ENCODE data around the gene WDR62. TPM values are rescaled to one million over a fixed set of nuclear protein-coding genes. Genes with fewer than 3 reads are reported as not detected.

Gene WDR62
- total RNA-seq, 4 donors from 2014 or later = 0.17 to 0.62 (median 0.29) TPM

DNA sequence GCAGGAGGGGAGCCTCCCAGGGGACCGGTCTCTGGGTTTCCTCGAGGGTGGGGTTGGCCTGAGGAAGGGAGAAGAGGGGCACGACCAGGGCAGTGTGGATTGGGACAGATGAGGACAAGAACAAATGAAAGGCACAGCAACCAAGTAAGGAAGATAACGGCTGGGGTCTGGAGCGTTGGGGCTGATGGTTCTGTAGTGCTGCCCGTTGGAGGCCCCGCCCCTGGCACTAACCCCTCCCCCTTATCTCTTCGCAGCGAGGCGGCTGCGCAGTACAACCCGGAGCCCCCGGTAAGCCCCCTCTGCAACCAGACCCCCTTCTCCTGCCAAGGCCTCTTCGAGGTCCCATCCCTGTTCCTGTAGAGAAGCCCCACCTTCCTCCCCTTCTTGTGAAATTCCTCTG lies 87.3 kb downstream of the WDR62 start:
- no peaks in the 10 kb centered on the region for H3K9me3 ChIP-seq
- ATAC-seq = no peak
- TF ChIP-seq, protein P1, sequence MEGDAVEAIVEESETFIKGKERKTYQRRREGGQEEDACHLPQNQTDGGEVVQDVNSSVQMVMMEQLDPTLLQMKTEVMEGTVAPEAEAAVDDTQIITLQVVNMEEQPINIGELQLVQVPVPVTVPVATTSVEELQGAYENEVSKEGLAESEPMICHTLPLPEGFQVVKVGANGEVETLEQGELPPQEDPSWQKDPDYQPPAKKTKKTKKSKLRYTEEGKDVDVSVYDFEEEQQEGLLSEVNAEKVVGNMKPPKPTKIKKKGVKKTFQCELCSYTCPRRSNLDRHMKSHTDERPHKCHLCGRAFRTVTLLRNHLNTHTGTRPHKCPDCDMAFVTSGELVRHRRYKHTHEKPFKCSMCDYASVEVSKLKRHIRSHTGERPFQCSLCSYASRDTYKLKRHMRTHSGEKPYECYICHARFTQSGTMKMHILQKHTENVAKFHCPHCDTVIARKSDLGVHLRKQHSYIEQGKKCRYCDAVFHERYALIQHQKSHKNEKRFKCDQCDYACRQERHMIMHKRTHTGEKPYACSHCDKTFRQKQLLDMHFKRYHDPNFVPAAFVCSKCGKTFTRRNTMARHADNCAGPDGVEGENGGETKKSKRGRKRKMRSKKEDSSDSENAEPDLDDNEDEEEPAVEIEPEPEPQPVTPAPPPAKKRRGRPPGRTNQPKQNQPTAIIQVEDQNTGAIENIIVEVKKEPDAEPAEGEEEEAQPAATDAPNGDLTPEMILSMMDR (IDR thresholded peaks at IDR 0.05) = no peak
- TF ChIP-seq POLR2A (IDR thresholded peaks at IDR 0.05) (no peak), EP300 (IDR thresholded peaks at IDR 0.05) (no peak), POLR2AphosphoS5 (IDR thresholded peaks at IDR 0.05) (no peak)
- H3K36me3 ChIP-seq = peaks cover 0 to 55% of the 10 kb centered on the region in 2 donors
- H3K27ac ChIP-seq = peak overlapping the region in 3 of 4 donors; percentile 95 to 99 (median 97)
- no peaks in the 10 kb centered on the region for H3K27me3 ChIP-seq
- H3K4me3 ChIP-seq = no peak overlapping the region
- H3K4me1 ChIP-seq = peaks cover 0 to 29% (median 10%) of the 10 kb centered on the region in 3 donors
- 80 to 84% methylated on average over 3 to 5 of the region's 14 CpGs for WGBS, 2 donors (ENCODE audit: low coverage in 1 of 2)

DNA sequence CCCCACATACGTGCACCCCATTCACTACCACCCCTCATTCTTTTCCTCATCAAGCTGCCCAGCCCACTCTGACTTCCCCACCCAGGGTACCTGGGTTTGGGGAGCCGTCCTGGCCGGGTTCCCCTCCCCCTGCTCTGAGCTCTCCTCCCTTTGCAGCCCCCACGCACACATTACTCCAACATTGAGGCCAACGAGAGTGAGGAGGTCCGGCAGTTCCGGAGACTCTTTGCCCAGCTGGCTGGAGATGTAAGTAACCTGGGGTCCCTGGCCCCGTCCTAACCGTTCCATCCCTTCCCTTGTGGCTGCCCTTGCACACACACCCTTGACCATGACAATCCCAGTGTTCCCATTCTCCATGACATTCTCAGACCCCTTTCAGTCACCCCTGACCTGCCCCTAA lies 87.8 kb downstream of the WDR62 start:
- no peak for ATAC-seq
- peaks cover 0 to 59% of the 10 kb centered on the region in 2 donors for H3K36me3 ChIP-seq
- peak overlapping the region in 2 of 4 donors; percentile 95 to 99 for H3K27ac ChIP-seq
- TF ChIP-seq POLR2A (IDR thresholded peaks at IDR 0.05) (no peak), EP300 (IDR thresholded peaks at IDR 0.05) (no peak), POLR2AphosphoS5 (IDR thresholded peaks at IDR 0.05) (no peak)
- TF ChIP-seq, protein P1 (IDR thresholded peaks at IDR 0.05) = no peak
- no peak overlapping the region for H3K4me3 ChIP-seq
- H3K4me1 ChIP-seq = peaks cover 0 to 26% (median 5%) of the 10 kb centered on the region in 3 donors
- H3K27me3 ChIP-seq = no peaks in the 10 kb centered on the region
- no peaks in the 10 kb centered on the region for H3K9me3 ChIP-seq
- WGBS, 2 donors (ENCODE audit: low coverage in 1 of 2) = 67 to 84% methylated on average over 2 to 9 of the region's 9 CpGs

DNA sequence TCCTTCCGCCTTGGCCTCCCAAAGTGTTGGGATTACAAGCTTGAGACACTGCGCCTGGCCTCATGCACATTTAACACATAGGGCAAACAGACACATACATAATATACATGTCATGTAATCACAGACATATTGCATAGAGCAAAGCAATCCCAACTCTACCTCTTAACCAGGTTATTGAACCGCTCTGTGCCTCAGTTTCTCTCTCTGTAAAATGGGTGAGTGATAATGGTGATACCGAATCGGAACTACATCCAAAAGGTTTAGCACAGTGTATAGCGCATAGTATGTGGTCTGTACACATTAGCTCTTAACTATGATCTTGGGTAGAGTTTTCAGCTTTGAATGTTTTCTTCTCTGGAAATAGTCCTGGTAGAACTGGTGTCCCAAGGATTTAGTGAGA lies 89.9 kb downstream of the WDR62 start:
- Histone ChIP-seq H3K9me3 (no peaks in the 10 kb centered on the region), H3K4me3 (no peak overlapping the region), H3K4me1 (peaks cover 0 to 19% (median 5%) of the 10 kb centered on the region in 3 donors), H3K36me3 (peaks cover 0 to 80% of the 10 kb centered on the region in 2 donors), H3K27me3 (no peaks in the 10 kb centered on the region), H3K27ac (no peak overlapping the region)
- 77 to 97% methylated on average over 5 to 6 of the region's 6 CpGs for WGBS, 2 donors (ENCODE audit: low coverage in 1 of 2)
- no peak for TF ChIP-seq EP300 (IDR thresholded peaks at IDR 0.05)
- no peak for TF ChIP-seq POLR2AphosphoS5 (IDR thresholded peaks at IDR 0.05)
- TF ChIP-seq POLR2A (IDR thresholded peaks at IDR 0.05) = no peak
- TF ChIP-seq, protein P1 (IDR thresholded peaks at IDR 0.05) = no peak
- ATAC-seq = no peak

DNA sequence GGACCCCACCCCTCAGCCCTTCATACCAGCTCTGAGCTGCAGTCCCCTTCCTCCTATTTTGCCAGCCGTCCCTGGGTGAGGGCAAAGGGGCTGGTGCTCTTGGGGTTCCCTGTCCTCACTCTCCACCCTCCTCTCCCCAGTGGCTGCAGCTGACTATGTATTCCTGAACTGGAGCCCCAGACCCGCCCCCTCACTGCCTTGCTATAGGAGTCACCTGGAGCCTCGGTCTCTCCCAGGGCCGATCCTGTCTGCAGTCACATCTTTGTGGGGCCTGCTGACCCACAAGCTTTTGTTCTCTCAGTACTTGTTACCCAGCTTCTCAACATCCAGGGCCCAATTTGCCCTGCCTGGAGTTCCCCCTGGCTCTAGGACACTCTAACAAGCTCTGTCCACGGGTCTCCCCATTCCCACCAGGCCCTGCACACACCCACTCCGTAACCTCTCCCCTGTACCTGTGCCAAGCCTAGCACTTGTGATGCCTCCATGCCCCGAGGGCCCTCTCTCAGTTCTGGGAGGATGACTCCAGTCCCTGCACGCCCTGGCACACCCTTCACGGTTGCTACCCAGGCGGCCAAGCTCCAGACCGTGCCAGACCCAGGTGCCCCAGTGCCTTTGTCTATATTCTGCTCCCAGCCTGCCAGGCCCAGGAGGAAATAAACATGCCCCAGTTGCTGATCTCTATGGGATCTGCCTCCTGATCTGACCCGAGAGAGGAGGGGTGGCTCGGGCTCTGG lies 95.1 kb downstream of the WDR62 start:
- no peak for ATAC-seq
- Histone ChIP-seq H3K4me3 (no peak overlapping the region), H3K36me3 (peaks cover 0 to 61% of the 10 kb centered on the region in 2 donors), H3K9me3 (no peaks in the 10 kb centered on the region), H3K4me1 (peaks cover 3 to 45% (median 9%) of the 10 kb centered on the region in 3 donors), H3K27me3 (no peaks in the 10 kb centered on the region), H3K27ac (peak overlapping the region in 3 of 4 donors; percentile 97 to 98 (median 98))
- 53 to 69% methylated on average over 4 to 9 of the region's 13 CpGs for WGBS, 2 donors (ENCODE audit: low coverage in 1 of 2)
- TF ChIP-seq EP300 (IDR thresholded peaks at IDR 0.05) (no peak), POLR2AphosphoS5 (IDR thresholded peaks at IDR 0.05) (no peak), POLR2A (IDR thresholded peaks at IDR 0.05) (no peak)
- TF ChIP-seq, protein P1 (IDR thresholded peaks at IDR 0.05) = no peak

DNA sequence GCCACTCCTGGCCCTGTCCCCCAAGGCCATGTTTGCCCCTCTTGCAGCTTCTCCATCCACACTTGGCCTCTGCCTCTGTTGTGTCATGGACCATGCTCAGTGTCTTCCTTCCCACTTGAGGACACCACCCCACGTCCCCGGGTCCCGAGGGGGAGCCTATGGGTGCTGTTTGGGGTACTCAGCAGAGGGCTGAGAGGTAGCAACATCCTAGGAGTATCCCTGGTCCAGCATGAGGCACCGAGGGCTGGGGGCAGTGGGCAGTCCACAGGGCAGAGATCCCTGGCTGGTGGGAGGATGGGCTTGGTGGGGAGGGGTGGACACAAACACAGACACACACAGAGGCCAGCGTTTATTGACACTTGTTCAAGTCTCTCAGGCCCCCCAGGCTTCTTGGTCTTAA lies 95.9 kb downstream of the WDR62 start:
- peaks cover 3 to 45% (median 9%) of the 10 kb centered on the region in 3 donors for H3K4me1 ChIP-seq
- H3K36me3 ChIP-seq = peaks cover 0 to 53% of the 10 kb centered on the region in 2 donors
- TF ChIP-seq, protein P1 (IDR thresholded peaks at IDR 0.05) = no peak
- no peak for TF ChIP-seq POLR2AphosphoS5 (IDR thresholded peaks at IDR 0.05)
- TF ChIP-seq EP300 (IDR thresholded peaks at IDR 0.05) = no peak
- no peak for TF ChIP-seq POLR2A (IDR thresholded peaks at IDR 0.05)
- H3K27ac ChIP-seq = peak overlapping the region; percentile 97 to 99 (median 98)
- peak overlapping the region in 1 of 2 donors; percentile 77 for H3K4me3 ChIP-seq
- ATAC-seq = no peak
- WGBS, 2 donors (ENCODE audit: low coverage in 1 of 2) = 14% methylated on average over 1 of the region's 5 CpGs; no CpG with 5 or more reads in 1 of the 2 donors
- H3K27me3 ChIP-seq = no peaks in the 10 kb centered on the region
- H3K9me3 ChIP-seq = no peaks in the 10 kb centered on the region
